HG02571 (cell line): ENCODE measurements around the gene STEAP3.
A peak's percentile ranks its signal among the peaks of the same experiment; 100 is the strongest.
"Not testable (repeated sequence)": the region's sequence is repeated elsewhere in the genome, so short reads cannot be mapped to it uniquely, and the experiment has no call there.

Source experiments
- ATAC-seq: cut with Tn5 transposase; IDR thresholded peaks from one replicate; pipeline ENCODE4 v1.9.1; 2021; ENCODE audit warnings: mild to moderate bottlenecking, moderate library complexity; ENCODE audit not compliant: unreplicated experiment

STEAP3 gene

GRCh38 chr2:119260646-119261492 is 37.2 kb downstream of the STEAP3 start:
- no peak for ATAC-seq

GRCh38 chr2:119261493-119262225 is 38.0 kb downstream of the STEAP3 start:
- no peak for ATAC-seq

GRCh38 chr2:119263025-119263424 is 39.4 kb downstream of the STEAP3 start:
- no peak for ATAC-seq

GRCh38 chr2:119263656-119264055 is 40.0 kb downstream of the STEAP3 start:
- no peak for ATAC-seq

GRCh38 chr2:119264781-119265692 is 41.4 kb downstream of the STEAP3 start:
- ATAC-seq, result peak; percentile 94

- ATAC-seq, result no peak
Measured at GRCh38 chr2:119265693-119266066, 42.0 kb downstream of the STEAP3 start.

- ATAC-seq, result no peak
Measured at GRCh38 chr2:119266091-119266589, 42.5 kb downstream of the STEAP3 start.

GRCh38 chr2:119267604-119268003 is 44.0 kb downstream of the STEAP3 start:
- no peak for ATAC-seq

GRCh38 chr2:119276864-119277263 is 53.2 kb downstream of the STEAP3 start:
- ATAC-seq, result no peak

- not testable (repeated sequence) for ATAC-seq
Measured at GRCh38 chr2:119278385-119278784, 54.8 kb downstream of the STEAP3 start.

- no peak for ATAC-seq
Measured at GRCh38 chr2:119278946-119279345, 55.3 kb downstream of the STEAP3 start.

- no peak for ATAC-seq
Measured at GRCh38 chr2:119279666-119280065, 56.0 kb downstream of the STEAP3 start.

GRCh38 chr2:119280680-119281079 is 57.0 kb downstream of the STEAP3 start:
- ATAC-seq, result no peak

GRCh38 chr2:119282146-119282995 is 58.7 kb downstream of the STEAP3 start:
- no peak for ATAC-seq

- no peak for ATAC-seq
Measured at GRCh38 chr2:119282996-119283511, 59.4 kb downstream of the STEAP3 start.

GRCh38 chr2:119283873-119284331 is 60.3 kb downstream of the STEAP3 start:
- ATAC-seq, result no peak

GRCh38 chr2:119286661-119287060 is 63.0 kb downstream of the STEAP3 start:
- ATAC-seq, result no peak

GRCh38 chr2:119288576-119288975 is 64.9 kb downstream of the STEAP3 start:
- no peak for ATAC-seq

GRCh38 chr2:119289093-119289492 is 65.5 kb downstream of the STEAP3 start:
- ATAC-seq, result no peak

GRCh38 chr2:119289642-119290041 is 66.0 kb downstream of the STEAP3 start:
- ATAC-seq, result no peak
